HFFc6 (cell line): ENCODE measurements around the gene TOMM40L. TPM values are rescaled to one million over a fixed set of nuclear protein-coding genes. Genes with fewer than 3 reads are reported as not detected.

Experiments
- DNase-seq: peaks from one replicate; pipeline ENCODE4 v3.0.0-alpha.2; 2018
- H3K27ac Mint-ChIP-seq: 2 replicates; pipeline ENCODE4 v1.8.0; 2020; ENCODE audit warnings: mild to moderate bottlenecking, mixed read lengths
- H3K27me3 Mint-ChIP-seq: 2 replicates; pipeline ENCODE4 v1.8.0; 2021; ENCODE audit warnings: mild to moderate bottlenecking, moderate library complexity, mixed read lengths; ENCODE audit not compliant: insufficient read depth
- H3K36me3 Mint-ChIP-seq: 2 replicates; pipeline ENCODE4 v1.8.0; 2021; ENCODE audit warnings: low read depth, mixed read lengths
- H3K4me1 Mint-ChIP-seq: 2 replicates; pipeline ENCODE4 v1.8.0; 2020; ENCODE audit warnings: low read depth, mixed read lengths
- H3K4me3 Mint-ChIP-seq: 2 replicates; pipeline ENCODE4 v1.8.0; 2020; ENCODE audit warnings: mild to moderate bottlenecking, moderate library complexity, mixed read lengths
- H3K9me3 Mint-ChIP-seq: 2 replicates; pipeline ENCODE4 v1.8.0; 2020; ENCODE audit warnings: mild to moderate bottlenecking, mixed read lengths
- CTCF ChIP-seq: fragments of 200-600 bp; sonication (generic); IDR thresholded peaks from 2 replicates; pipeline ENCODE4 v1.5.0; 2021; ENCODE audit warnings: antibody characterized with exemption, mild to moderate bottlenecking
- total RNA-seq, 6 experiments: library from RNA; stranded (reverse); fragmentation: NEBNext Ultra II Directional; extraction: Animal tissue kit (Norgen Biotek cat#: 25700); gene quantifications; 2 replicates in 1 of 6; 3 replicates in 5 of 6; pipeline ENCODE4 v1.2.3, GENCODE V29; 2021

TOMM40L gene
- total RNA-seq, 6 experiments from 2014 or later, result 9.8 to 13.6 (median 10.6) TPM

GRCh38 chr1:161215076-161215475 is 10.8 kb upstream of the TOMM40L start, which contains the start of gene FCER1G:
TSS of gene FCER1G (plus strand) at chr1:161215295. CDS start at chr1:161215322, 27 bp downstream.
- no peaks in the 10 kb centered on the region for H3K9me3 Mint-ChIP-seq
- H3K27ac Mint-ChIP-seq, result peak within 1 kb of the TSS; percentile 93
- H3K27me3 Mint-ChIP-seq, result no peaks in the 10 kb centered on the region
- peaks cover 22% of the 10 kb centered on the region for H3K36me3 Mint-ChIP-seq
- peaks cover 27% of the 10 kb centered on the region for H3K4me1 Mint-ChIP-seq
- DNase-seq, result no peak
- TF ChIP-seq CTCF, result no peak
- no peak within 1 kb of the TSS for H3K4me3 Mint-ChIP-seq

- Mint-ChIP-seq H3K27me3 (peaks cover 2% of the 10 kb centered on the region; the same call in 1 of the 2 replicates), H3K36me3 (peaks cover 16% of the 10 kb centered on the region), H3K27ac (peak overlapping the region; percentile 93), H3K4me1 (peaks cover 25% of the 10 kb centered on the region), H3K9me3 (no peaks in the 10 kb centered on the region), H3K4me3 (peak overlapping the region; percentile 65)
- no peak for TF ChIP-seq CTCF
- peak; percentile 66 for DNase-seq
These were observed 8.7 kb upstream of the TOMM40L start for GRCh38 chr1:161216945-161217712.

GRCh38 chr1:161217831-161218230 is 8.0 kb upstream of the TOMM40L start:
- Mint-ChIP-seq H3K9me3 (no peaks in the 10 kb centered on the region), H3K36me3 (peaks cover 16% of the 10 kb centered on the region), H3K27ac (peak overlapping the region; percentile 93), H3K27me3 (peaks cover 3% of the 10 kb centered on the region; the same call in 1 of the 2 replicates), H3K4me1 (peaks cover 25% of the 10 kb centered on the region), H3K4me3 (no peak overlapping the region)
- no peak for DNase-seq
- no peak for TF ChIP-seq CTCF

- DNase-seq, result no peak
- peaks cover 3% of the 10 kb centered on the region; the same call in 1 of the 2 replicates for H3K27me3 Mint-ChIP-seq
- peaks cover 11% of the 10 kb centered on the region; the same call in 1 of the 2 replicates for H3K36me3 Mint-ChIP-seq
- H3K4me1 Mint-ChIP-seq, result peaks cover 25% of the 10 kb centered on the region
- no peak for TF ChIP-seq CTCF
- no peak overlapping the region for H3K4me3 Mint-ChIP-seq
- no peaks in the 10 kb centered on the region for H3K9me3 Mint-ChIP-seq
- H3K27ac Mint-ChIP-seq, result 0 out of 2 replicates have a peak overlapping the region, but pooled peaks have one; percentile 93
These were observed 7.4 kb upstream of the TOMM40L start for GRCh38 chr1:161218301-161219077.

- no peak for TF ChIP-seq CTCF
- Mint-ChIP-seq H3K27me3 (peaks cover 3% of the 10 kb centered on the region; the same call in 1 of the 2 replicates), H3K4me3 (no peak overlapping the region), H3K4me1 (peaks cover 25% of the 10 kb centered on the region), H3K9me3 (no peaks in the 10 kb centered on the region), H3K36me3 (peaks cover 4% of the 10 kb centered on the region; the same call in 1 of the 2 replicates), H3K27ac (no peak overlapping the region)
- no peak for DNase-seq
These were observed 6.6 kb upstream of the TOMM40L start for GRCh38 chr1:161219078-161219892.
